Left renal pelvis (tissue), 4 donors: ENCODE results near the gene ESRRB. TPM values are rescaled to one million over a fixed set of nuclear protein-coding genes. Genes with fewer than 3 reads are reported as not detected.
"Not testable (repeated sequence)": the region's sequence is repeated elsewhere in the genome, so short reads cannot be mapped to it uniquely, and the experiment has no call there.

Source experiments
- DNase-seq, 4 donors: peaks; one replicate each; pipeline ENCODE4 v3.0.0-alpha.2; 2013; ENCODE audit warnings: low read depth in 4 of 4, low spot score in 3 of 4
- polyA plus RNA-seq, 4 donors: library from polyadenylated mRNA; unstranded; fragments of 120-200 nt; gene quantifications; one replicate each; pipeline ENCODE4 v1.2.1, GENCODE V29; 2013; ENCODE audit not compliant: insufficient read length in 4 of 4

Gene ESRRB
- polyA plus RNA-seq, 4 donors, result 0.42 to 8.8 (median 7.7) TPM

- DNase-seq, result no peak
Observed at GRCh38 chr14:76531821-76532318, 155.9 kb downstream of the ESRRB start.

GRCh38 chr14:76536636-76537035 lies 160.7 kb downstream of the ESRRB start:
- DNase-seq, result not testable (repeated sequence)

- DNase-seq, result no peak
Observed at GRCh38 chr14:76537906-76538647, 162.1 kb downstream of the ESRRB start.

GRCh38 chr14:76538648-76539008 lies 162.7 kb downstream of the ESRRB start:
- no peak for DNase-seq

- no peak for DNase-seq
Observed at GRCh38 chr14:76539130-76539529, 163.2 kb downstream of the ESRRB start.

GRCh38 chr14:76541594-76542219 lies 165.8 kb downstream of the ESRRB start:
- DNase-seq, result peak in 2 of 4 donors; percentile 33 to 71

GRCh38 chr14:76546426-76547221 lies 170.7 kb downstream of the ESRRB start:
- DNase-seq, result no peak

- no peak for DNase-seq
Observed at GRCh38 chr14:76547831-76548230, 171.9 kb downstream of the ESRRB start.

GRCh38 chr14:76550534-76550933 lies 174.6 kb downstream of the ESRRB start:
- no peak for DNase-seq

GRCh38 chr14:76551116-76551515 lies 175.2 kb downstream of the ESRRB start:
- no peak for DNase-seq

Other genes starting within 250 kb of the ESRRB start
- gene GPATCH2L, start 224.2 kb upstream of the ESRRB start, polyA plus RNA-seq, result 10 to 100 TPM; 32.8 to 38.9 (median 37.7) TPM